Calu3 (cell line): Measurements from ENCODE around the gene RGSL1. TPM values are rescaled to one million over a fixed set of nuclear protein-coding genes. Genes with fewer than 3 reads are reported as not detected.

Experiments
- BruUV-seq: library from RNA; stranded (reverse); fragments of 400-500 nt; replicated peaks from 2 replicates; lab custom pipeline; 2021; lab: Mats Ljungman, UMichigan
- CTCF ChIA-PET: fragments of 300-600 bp; sonication (Branson Sonifier 250); formaldehyde crosslinking; loops from one replicate; lab custom pipeline; 2022; ENCODE audit warnings: antibody characterized with exemption; lab: Charles Lee
- DNase-seq: peaks from one replicate; pipeline ENCODE4 v3.0.0; 2022
- H3K27ac Mint-ChIP-seq: one replicate; pipeline ENCODE4 v1.8.0; 2022; ENCODE audit warnings: mixed read lengths; ENCODE audit not compliant: unreplicated experiment
- H3K27me3 Mint-ChIP-seq: one replicate; pipeline ENCODE4 v1.8.0; 2022; ENCODE audit warnings: mixed read lengths; ENCODE audit not compliant: unreplicated experiment
- H3K36me3 Mint-ChIP-seq: one replicate; pipeline ENCODE4 v1.8.0; 2022; ENCODE audit warnings: mild to moderate bottlenecking, moderate library complexity, mixed read lengths; ENCODE audit not compliant: insufficient read depth, unreplicated experiment
- H3K4me1 Mint-ChIP-seq: one replicate; pipeline ENCODE4 v1.8.0; 2022; ENCODE audit warnings: mild to moderate bottlenecking, low read depth, mixed read lengths; ENCODE audit not compliant: unreplicated experiment
- H3K4me3 Mint-ChIP-seq: one replicate; pipeline ENCODE4 v1.8.0; 2022; ENCODE audit warnings: mild to moderate bottlenecking, low read depth, moderate library complexity, mixed read lengths; ENCODE audit not compliant: unreplicated experiment
- H3K9me3 Mint-ChIP-seq: one replicate; pipeline ENCODE4 v1.8.0; 2022; ENCODE audit warnings: low read depth, mixed read lengths; ENCODE audit not compliant: unreplicated experiment
- intact Hi-C: fragments of 100-400 bp; cut with micrococcal nuclease; formaldehyde crosslinking; loops from one replicate; pipeline ENCODE4 v1.10.0; 2022; ENCODE audit not compliant: unreplicated experiment
- total RNA-seq: library from RNA; stranded (reverse); gene quantifications from 2 replicates; pipeline ENCODE4 v1.2.3, GENCODE V29; 2022
- TF ChIP-seq, protein P1 (sequence below): fragments of 200-600 bp; IDR thresholded peaks from one replicate; pipeline ENCODE4 v1.8.0; 2022; ENCODE audit warnings: antibody characterized with exemption; ENCODE audit not compliant: unreplicated experiment

RGSL1 gene
- total RNA-seq, 1 experiment from 2014 or later: not detected

DNA sequence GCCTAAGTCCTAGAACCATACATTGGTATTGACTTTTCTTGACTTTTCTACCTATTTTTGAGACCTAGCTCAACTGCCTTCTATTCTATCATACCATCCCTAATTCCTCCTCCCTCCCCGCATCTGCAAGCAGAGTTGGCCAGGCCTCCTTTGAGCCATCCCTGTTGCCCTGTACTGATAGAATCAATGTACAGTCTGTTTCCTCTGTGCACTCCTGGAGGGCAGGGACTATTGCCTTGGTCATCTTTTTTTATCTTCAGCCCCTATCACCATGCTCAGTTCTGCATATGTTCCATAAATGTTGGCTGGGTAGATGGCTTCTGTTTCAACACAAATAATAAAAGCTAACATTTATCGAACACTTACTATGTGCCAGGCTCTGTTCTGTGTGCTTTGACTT is 158.3 kb downstream of the RGSL1 start:
- DNase-seq: no peak
- Mint-ChIP-seq H3K27me3 (peaks cover 65% of the 10 kb centered on the region), H3K36me3 (peaks cover 13% of the 10 kb centered on the region), H3K27ac (no peak overlapping the region), H3K9me3 (no peaks in the 10 kb centered on the region), H3K4me3 (no peak overlapping the region), H3K4me1 (peaks cover 7% of the 10 kb centered on the region)
- CTCF ChIA-PET: interaction anchor here (14.5 kb wide), 1 partner anchor 176 kb away, joined by 226 read pairs; no protein-coding TSS in a partner anchor
- intact Hi-C loops: no loop called here
- TF ChIP-seq, protein P1, sequence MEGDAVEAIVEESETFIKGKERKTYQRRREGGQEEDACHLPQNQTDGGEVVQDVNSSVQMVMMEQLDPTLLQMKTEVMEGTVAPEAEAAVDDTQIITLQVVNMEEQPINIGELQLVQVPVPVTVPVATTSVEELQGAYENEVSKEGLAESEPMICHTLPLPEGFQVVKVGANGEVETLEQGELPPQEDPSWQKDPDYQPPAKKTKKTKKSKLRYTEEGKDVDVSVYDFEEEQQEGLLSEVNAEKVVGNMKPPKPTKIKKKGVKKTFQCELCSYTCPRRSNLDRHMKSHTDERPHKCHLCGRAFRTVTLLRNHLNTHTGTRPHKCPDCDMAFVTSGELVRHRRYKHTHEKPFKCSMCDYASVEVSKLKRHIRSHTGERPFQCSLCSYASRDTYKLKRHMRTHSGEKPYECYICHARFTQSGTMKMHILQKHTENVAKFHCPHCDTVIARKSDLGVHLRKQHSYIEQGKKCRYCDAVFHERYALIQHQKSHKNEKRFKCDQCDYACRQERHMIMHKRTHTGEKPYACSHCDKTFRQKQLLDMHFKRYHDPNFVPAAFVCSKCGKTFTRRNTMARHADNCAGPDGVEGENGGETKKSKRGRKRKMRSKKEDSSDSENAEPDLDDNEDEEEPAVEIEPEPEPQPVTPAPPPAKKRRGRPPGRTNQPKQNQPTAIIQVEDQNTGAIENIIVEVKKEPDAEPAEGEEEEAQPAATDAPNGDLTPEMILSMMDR: no peak
- no TSS peak for BruUV-seq

DNA sequence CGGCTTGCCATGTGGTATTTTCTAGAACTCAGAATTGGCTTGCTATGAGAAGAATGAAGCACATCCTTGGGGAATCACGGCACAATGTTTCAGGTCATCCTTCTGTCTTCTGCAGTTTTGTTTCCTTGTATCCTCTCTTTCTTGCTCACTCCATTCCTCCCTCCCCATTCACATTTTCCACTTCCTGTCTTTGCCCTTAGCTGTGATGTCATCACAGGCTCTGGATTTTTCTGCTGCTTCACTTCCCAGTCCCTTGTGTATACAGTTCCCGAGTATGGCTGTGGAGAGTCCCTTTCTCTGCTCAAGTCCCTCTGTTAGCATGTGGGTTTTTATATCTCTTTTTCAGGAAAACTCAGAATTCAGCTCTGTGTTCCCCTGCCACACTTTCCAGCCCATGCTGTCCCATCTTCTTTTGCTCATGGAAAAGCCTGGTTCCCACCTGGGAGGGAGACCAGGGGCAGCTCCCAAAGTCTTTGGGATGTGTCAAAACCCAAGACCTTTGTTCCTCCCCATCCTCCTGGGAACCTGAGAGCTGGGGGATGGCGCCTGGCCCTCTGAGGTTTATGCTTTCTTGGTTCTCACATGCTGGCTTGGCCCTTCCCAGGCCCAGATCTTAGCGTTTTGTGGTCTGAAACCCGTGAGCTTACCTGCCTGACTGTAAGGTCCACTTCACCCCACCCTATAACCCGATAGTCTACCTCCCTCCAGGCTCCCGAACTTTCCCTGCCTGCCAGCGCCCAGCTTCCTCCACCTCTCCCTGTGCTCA is 159.1 kb downstream of the RGSL1 start:
- no peak overlapping the region for H3K4me3 Mint-ChIP-seq
- no peak for DNase-seq
- peaks cover 73% of the 10 kb centered on the region for H3K27me3 Mint-ChIP-seq
- BruUV-seq: no TSS peak
- CTCF ChIA-PET: interaction anchor here (0.5 kb wide), 1 partner anchor 165 kb away, joined by 3 read pairs; no protein-coding TSS in a partner anchor
- TF ChIP-seq, protein P1: no peak
- H3K36me3 Mint-ChIP-seq: peaks cover 5% of the 10 kb centered on the region
- H3K27ac Mint-ChIP-seq: no peak overlapping the region
- no peaks in the 10 kb centered on the region for H3K9me3 Mint-ChIP-seq
- intact Hi-C loops: no loop called here
- H3K4me1 Mint-ChIP-seq: peaks cover 7% of the 10 kb centered on the region

Other genes with a start within 250 kb of the RGSL1 start
- 139 and 188 TPM in 2 replicates for gene GLUL, start 58.4 kb upstream of the RGSL1 start, total RNA-seq
- gene TEDDM1, start 49.5 kb upstream of the RGSL1 start, total RNA-seq: not detected in 2 replicates
- 7.0 and 10.0 TPM in 2 replicates for gene RNASEL, start 139.1 kb downstream of the RGSL1 start, total RNA-seq
- 1.2 and 1.7 TPM in 2 replicates for gene RGS16, start 154.2 kb downstream of the RGSL1 start, total RNA-seq
- gene RGS8, start 234.4 kb downstream of the RGSL1 start, total RNA-seq: not detected in 2 replicates